Measurements from ENCODE around the gene TPSB2.

- TF ChIP-seq, protein P1, sequence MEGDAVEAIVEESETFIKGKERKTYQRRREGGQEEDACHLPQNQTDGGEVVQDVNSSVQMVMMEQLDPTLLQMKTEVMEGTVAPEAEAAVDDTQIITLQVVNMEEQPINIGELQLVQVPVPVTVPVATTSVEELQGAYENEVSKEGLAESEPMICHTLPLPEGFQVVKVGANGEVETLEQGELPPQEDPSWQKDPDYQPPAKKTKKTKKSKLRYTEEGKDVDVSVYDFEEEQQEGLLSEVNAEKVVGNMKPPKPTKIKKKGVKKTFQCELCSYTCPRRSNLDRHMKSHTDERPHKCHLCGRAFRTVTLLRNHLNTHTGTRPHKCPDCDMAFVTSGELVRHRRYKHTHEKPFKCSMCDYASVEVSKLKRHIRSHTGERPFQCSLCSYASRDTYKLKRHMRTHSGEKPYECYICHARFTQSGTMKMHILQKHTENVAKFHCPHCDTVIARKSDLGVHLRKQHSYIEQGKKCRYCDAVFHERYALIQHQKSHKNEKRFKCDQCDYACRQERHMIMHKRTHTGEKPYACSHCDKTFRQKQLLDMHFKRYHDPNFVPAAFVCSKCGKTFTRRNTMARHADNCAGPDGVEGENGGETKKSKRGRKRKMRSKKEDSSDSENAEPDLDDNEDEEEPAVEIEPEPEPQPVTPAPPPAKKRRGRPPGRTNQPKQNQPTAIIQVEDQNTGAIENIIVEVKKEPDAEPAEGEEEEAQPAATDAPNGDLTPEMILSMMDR (conservative IDR thresholded peaks at IDR 0.05; ENCODE audit: low read depth, low read length), result no peak
- no peak for TF ChIP-seq EZH2 (IDR thresholded peaks at IDR 0.05; ENCODE audit: borderline replicate concordance, low read depth, low read length, poor library complexity, severe bottlenecking)
These were observed 36.7 kb downstream of the TPSB2 start for GRCh38 chr16:1193143-1193824.

Measured in A673 (cell line).